ENCODE results near the gene ADGRA1.
"Not testable (repeated sequence)": the region's sequence is repeated elsewhere in the genome, so short reads cannot be mapped to it uniquely, and the experiment has no call there.

GRCh38 chr10:133175624-133176023 is 87.9 kb downstream of the ADGRA1 start:
- not testable (repeated sequence) for TF ChIP-seq CTCF (IDR thresholded peaks at IDR 0.05 in 4 of 5, conservative IDR thresholded peaks at IDR 0.05 in 1 of 5); POLR2A (IDR thresholded peaks at IDR 0.05)

Measured in gastrocnemius medialis (tissue), 4 donors.